CD14-positive monocyte (primary cell): ENCODE results near the gene BAAT. TPM values are rescaled to one million over a fixed set of nuclear protein-coding genes. Genes with fewer than 3 reads are reported as not detected.

Experiments used
- DNase-seq, 3 donors: peaks; one replicate each; pipeline ENCODE4 v3.0.0-alpha.2; 2011 to 2022
- H2AFZ ChIP-seq: 2 replicates; pipeline ENCODE4 v1.6.0; 2012; ENCODE audit warnings: mild to moderate bottlenecking, low read depth, low read length, inconsistent platforms; ENCODE audit not compliant: insufficient read depth, poor library complexity, severe bottlenecking
- H3K27ac ChIP-seq, 2 donors: 1 replicate in 1 of 2; 2 replicates in 1 of 2; pipeline ENCODE4 v1.5.1; 2012 to 2013; ENCODE audit warnings: low read length in 2 of 2, control low read depth in 1 of 2, inconsistent platforms in 1 of 2, low read depth in 1 of 2, mild to moderate bottlenecking in 1 of 2
- H3K27me3 ChIP-seq, 2 donors: one replicate each; pipeline versions ENCODE4 v1.6.0 to v1.6.1; 2011 to 2013; ENCODE audit warnings: low read length in 2 of 2; ENCODE audit not compliant: control insufficient read depth in 2 of 2, insufficient read depth in 2 of 2
- H3K36me3 ChIP-seq, 2 donors: replicated peaks in 1 of 2; 1 replicate in 1 of 2; 2 replicates in 1 of 2; pipeline versions ENCODE4 v1.5.1 to v1.6.1; 2012 to 2013; ENCODE audit warnings: low read length in 2 of 2, control low read depth in 1 of 2, inconsistent platforms in 1 of 2, mild to moderate bottlenecking in 1 of 2; ENCODE audit not compliant: insufficient read depth in 2 of 2, control insufficient read depth in 1 of 2
- H3K4me1 ChIP-seq, 2 donors: 1 replicate in 1 of 2; 2 replicates in 1 of 2; pipeline versions ENCODE4 v1.5.1 to v1.6.1; 2012 to 2013; ENCODE audit warnings: low read length in 2 of 2, control low read depth in 1 of 2, inconsistent platforms in 1 of 2, mild to moderate bottlenecking in 1 of 2, moderate library complexity in 1 of 2; ENCODE audit not compliant: insufficient read depth in 2 of 2, control insufficient read depth in 1 of 2
- H3K4me2 ChIP-seq: replicated peaks from 2 replicates; pipeline ENCODE3; 2012; ENCODE audit warnings: low read length, moderate library complexity, mild to moderate bottlenecking; ENCODE audit not compliant: poor library complexity, severe bottlenecking; ENCODE audit errors: extremely low read depth
- H3K4me3 ChIP-seq, 3 experiments: fragments of 200-600 bp in 1 of 3; sonication (generic) in 1 of 3; replicated peaks in 1 of 3; 1 replicate in 2 of 3; 2 replicates in 1 of 3; pipeline ENCODE4 v1.5.1; 2011 to 2013; ENCODE audit warnings: low read length in 3 of 3, mild to moderate bottlenecking in 3 of 3, control low read depth in 2 of 3, low read depth in 2 of 3, inconsistent platforms in 1 of 3, moderate library complexity in 1 of 3
- H3K79me2 ChIP-seq: 2 replicates; pipeline ENCODE4 v1.6.0; 2012; ENCODE audit warnings: mild to moderate bottlenecking, control low read depth, inconsistent platforms, low read length, moderate library complexity; ENCODE audit not compliant: insufficient read depth
- H3K9ac ChIP-seq: 2 replicates; pipeline ENCODE4 v1.6.0; 2017; ENCODE audit warnings: low read length, mild to moderate bottlenecking; ENCODE audit not compliant: insufficient read depth, poor library complexity, severe bottlenecking
- H3K9me3 ChIP-seq, 2 donors: replicated peaks in 1 of 2; 1 replicate in 1 of 2; 2 replicates in 1 of 2; pipeline versions ENCODE4 v1.5.1 to v1.6.1; 2012 to 2013; ENCODE audit warnings: low read length in 2 of 2, control low read depth in 1 of 2; ENCODE audit not compliant: control insufficient read depth in 1 of 2, insufficient read depth in 1 of 2
- H4K20me1 ChIP-seq: 2 replicates; pipeline ENCODE4 v1.6.0; 2012; ENCODE audit warnings: mild to moderate bottlenecking, low read length, control low read depth, moderate library complexity; ENCODE audit not compliant: insufficient read depth
- H3K27ac Mint-ChIP-seq, 7 donors: one replicate each; pipeline ENCODE4 v1.8.0; 2020; ENCODE audit warnings: mild to moderate bottlenecking in 7 of 7, mixed read lengths in 7 of 7, moderate library complexity in 6 of 7, inconsistent platforms in 2 of 7
- H3K27me3 Mint-ChIP-seq, 3 donors: one replicate each; pipeline ENCODE4 v1.8.0; 2021 to 2022; ENCODE audit warnings: low read depth in 3 of 3, mild to moderate bottlenecking in 3 of 3, mixed read lengths in 3 of 3, moderate library complexity in 3 of 3, inconsistent platforms in 1 of 3
- H3K36me3 Mint-ChIP-seq, 2 donors: one replicate each; pipeline ENCODE4 v1.8.0; 2020; ENCODE audit warnings: mixed read lengths in 2 of 2, inconsistent platforms in 1 of 2, mild to moderate bottlenecking in 1 of 2
- H3K4me1 Mint-ChIP-seq: one replicate; pipeline ENCODE4 v1.8.0; 2020; ENCODE audit warnings: mild to moderate bottlenecking, mixed read lengths
- H3K4me3 Mint-ChIP-seq, 2 donors: one replicate each; pipeline ENCODE4 v1.8.0; 2020; ENCODE audit warnings: mild to moderate bottlenecking in 2 of 2, mixed read lengths in 2 of 2, moderate library complexity in 1 of 2
- H3K9me3 Mint-ChIP-seq, 7 donors: one replicate each; pipeline ENCODE4 v1.8.0; 2020 to 2022; ENCODE audit warnings: mixed read lengths in 7 of 7, mild to moderate bottlenecking in 6 of 7, moderate library complexity in 6 of 7, inconsistent platforms in 2 of 7
- WGBS: methylation state at CpG from one replicate; pipeline ENCODE4 v1.1.5; 2013; ENCODE audit warnings: missing lambda C conversion rate; ENCODE audit not compliant: insufficient coverage; 5-methylcytosine and 5-hydroxymethylcytosine counted together
- intact Hi-C, 2 donors: fragments of 100-400 bp; cut with micrococcal nuclease; formaldehyde crosslinking; loops; one replicate each; pipeline versions ENCODE4 v1.15.0 to v1.15.1; 2023
- polyA plus RNA-seq, 3 donors: library from polyadenylated mRNA; depleted of rRNA in 1 of 3; unstranded in 2 of 3; stranded (reverse) in 1 of 3; fragments of 300-500 nt in 2 of 3; fragments of >200 nt in 1 of 3; fragmentation: Illumina TruSeq in 2 of 3; gene quantifications; 1 replicate in 2 of 3; 2 replicates in 1 of 3; pipeline ENCODE4 v1.2.3, GENCODE V29; 2012 to 2021
- TF ChIP-seq, protein P1 (sequence below): fragments of 200-600 bp; IDR thresholded peaks from one replicate; pipeline ENCODE4 v1.8.0; 2022; ENCODE audit warnings: antibody characterized with exemption, mild to moderate bottlenecking

The BAAT gene
- polyA plus RNA-seq, 3 donors = not detected

DNA sequence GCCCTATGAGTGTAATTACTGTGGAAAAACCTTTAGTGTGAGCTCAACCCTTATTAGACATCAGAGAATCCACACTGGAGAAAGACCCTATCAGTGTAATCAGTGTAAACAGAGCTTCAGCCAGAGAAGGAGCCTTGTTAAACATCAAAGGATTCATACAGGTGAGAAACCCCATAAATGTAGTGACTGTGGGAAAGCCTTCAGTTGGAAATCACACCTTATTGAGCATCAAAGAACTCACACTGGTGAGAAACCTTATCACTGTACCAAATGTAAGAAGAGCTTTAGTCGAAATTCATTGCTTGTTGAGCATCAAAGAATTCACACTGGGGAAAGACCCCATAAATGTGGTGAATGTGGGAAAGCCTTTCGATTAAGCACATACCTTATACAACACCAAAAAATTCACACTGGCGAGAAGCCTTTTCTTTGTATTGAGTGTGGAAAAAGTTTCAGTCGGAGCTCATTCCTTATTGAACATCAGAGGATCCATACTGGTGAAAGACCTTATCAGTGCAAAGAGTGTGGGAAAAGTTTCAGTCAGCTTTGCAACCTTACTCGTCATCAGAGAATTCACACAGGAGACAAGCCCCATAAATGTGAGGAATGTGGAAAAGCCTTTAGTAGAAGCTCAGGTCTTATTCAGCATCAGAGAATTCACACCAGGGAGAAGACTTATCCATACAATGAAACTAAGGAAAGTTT lies 23.7 kb upstream of the BAAT start:
- peaks cover 48 to 56% of the 10 kb centered on the region in 2 donors for H3K36me3 Mint-ChIP-seq
- no peak overlapping the region for H3K27ac Mint-ChIP-seq
- H3K4me3 Mint-ChIP-seq = no peak overlapping the region
- no peak overlapping the region for H3K4me2 ChIP-seq
- H3K9ac ChIP-seq = no peak overlapping the region
- H3K27me3 Mint-ChIP-seq = no peaks in the 10 kb centered on the region
- no peaks in the 10 kb centered on the region for H3K27me3 ChIP-seq
- H3K4me3 ChIP-seq = peak overlapping the region in 1 of 3 experiments; percentile 51
- no peaks in the 10 kb centered on the region for H4K20me1 ChIP-seq
- TF ChIP-seq, protein P1, sequence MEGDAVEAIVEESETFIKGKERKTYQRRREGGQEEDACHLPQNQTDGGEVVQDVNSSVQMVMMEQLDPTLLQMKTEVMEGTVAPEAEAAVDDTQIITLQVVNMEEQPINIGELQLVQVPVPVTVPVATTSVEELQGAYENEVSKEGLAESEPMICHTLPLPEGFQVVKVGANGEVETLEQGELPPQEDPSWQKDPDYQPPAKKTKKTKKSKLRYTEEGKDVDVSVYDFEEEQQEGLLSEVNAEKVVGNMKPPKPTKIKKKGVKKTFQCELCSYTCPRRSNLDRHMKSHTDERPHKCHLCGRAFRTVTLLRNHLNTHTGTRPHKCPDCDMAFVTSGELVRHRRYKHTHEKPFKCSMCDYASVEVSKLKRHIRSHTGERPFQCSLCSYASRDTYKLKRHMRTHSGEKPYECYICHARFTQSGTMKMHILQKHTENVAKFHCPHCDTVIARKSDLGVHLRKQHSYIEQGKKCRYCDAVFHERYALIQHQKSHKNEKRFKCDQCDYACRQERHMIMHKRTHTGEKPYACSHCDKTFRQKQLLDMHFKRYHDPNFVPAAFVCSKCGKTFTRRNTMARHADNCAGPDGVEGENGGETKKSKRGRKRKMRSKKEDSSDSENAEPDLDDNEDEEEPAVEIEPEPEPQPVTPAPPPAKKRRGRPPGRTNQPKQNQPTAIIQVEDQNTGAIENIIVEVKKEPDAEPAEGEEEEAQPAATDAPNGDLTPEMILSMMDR = no peak
- no peak overlapping the region for H2AFZ ChIP-seq
- peaks cover 53 to 61% of the 10 kb centered on the region in 2 donors for H3K36me3 ChIP-seq
- no CpG with 5 or more reads among the region's 5 CpGs for WGBS
- intact Hi-C loops = no loop called here
- no peak for DNase-seq
- no peaks in the 10 kb centered on the region for H3K79me2 ChIP-seq
- H3K9me3 ChIP-seq = peaks cover 26 to 100% of the 10 kb centered on the region in 2 donors
- no peaks in the 10 kb centered on the region for H3K4me1 ChIP-seq
- no peak overlapping the region for H3K27ac ChIP-seq
- H3K4me1 Mint-ChIP-seq = no peaks in the 10 kb centered on the region
- H3K9me3 Mint-ChIP-seq = peaks cover 58 to 89% (median 83%) of the 10 kb centered on the region in 7 donors

DNA sequence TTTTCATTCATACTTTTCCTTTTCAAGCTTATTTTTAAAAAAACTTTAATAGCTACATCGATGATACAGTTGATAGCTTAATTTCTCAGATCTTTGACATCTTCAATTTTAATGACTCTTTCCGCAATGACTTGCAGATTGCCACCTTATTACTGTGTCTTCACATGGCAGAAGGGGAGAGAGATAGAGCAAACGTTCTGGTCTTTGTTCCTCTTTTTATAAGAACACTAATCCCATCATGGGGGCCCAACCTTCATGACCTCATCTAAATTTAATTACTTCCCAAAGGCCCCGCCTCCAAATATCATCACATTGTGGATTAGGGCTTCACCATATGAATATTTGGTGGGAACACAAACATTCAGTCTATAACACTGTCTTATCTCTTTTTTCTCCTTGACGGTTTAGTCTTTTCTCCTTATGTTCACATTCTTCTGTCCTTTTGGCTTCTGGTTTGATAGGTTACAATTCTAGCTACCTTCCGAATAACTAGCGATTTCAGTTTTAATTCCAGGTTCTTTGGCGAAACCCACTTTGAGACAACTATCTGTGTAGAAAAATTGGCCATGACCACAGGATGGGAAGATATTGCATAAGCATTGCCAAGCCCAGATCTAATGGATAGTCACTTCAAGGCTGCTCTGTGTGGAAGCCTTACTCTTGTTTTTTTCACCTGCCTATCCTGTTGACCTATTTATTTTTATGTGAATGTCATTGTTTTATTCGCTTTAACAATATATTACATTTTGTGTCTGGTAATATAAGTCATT lies 18.9 kb upstream of the BAAT start:
- Histone ChIP-seq H3K9ac (no peak overlapping the region), H3K9me3 (peaks cover 13 to 59% of the 10 kb centered on the region in 2 donors), H3K4me1 (peaks cover 15 to 21% of the 10 kb centered on the region in 2 donors), H3K27ac (no peak overlapping the region), H3K27me3 (no peaks in the 10 kb centered on the region), H2AFZ (no peak overlapping the region), H3K4me2 (no peak overlapping the region), H3K79me2 (peaks cover 40% of the 10 kb centered on the region), H4K20me1 (no peaks in the 10 kb centered on the region), H3K36me3 (peaks cover 78 to 85% of the 10 kb centered on the region in 2 donors), H3K4me3 (no peak overlapping the region)
- Mint-ChIP-seq H3K4me3 (no peak overlapping the region), H3K27ac (no peak overlapping the region), H3K4me1 (peaks cover 21% of the 10 kb centered on the region), H3K9me3 (peaks cover 47 to 61% (median 55%) of the 10 kb centered on the region in 7 donors), H3K27me3 (no peaks in the 10 kb centered on the region), H3K36me3 (peaks cover 79 to 86% of the 10 kb centered on the region in 2 donors)
- no CpG with 5 or more reads among the region's 9 CpGs for WGBS
- DNase-seq = no peak
- TF ChIP-seq, protein P1 = no peak
- intact Hi-C loops = no loop called here
